GM12874 (cell line): ENCODE measurements around the gene OLFM4.

Experiments
- CTCF ChIP-seq: IDR thresholded peaks from 2 replicates; pipeline ENCODE4 v1.5.1; 2011; ENCODE audit warnings: low read depth, mild to moderate bottlenecking, control low read depth, low read length, moderate library complexity; ENCODE audit not compliant: insufficient read depth

The OLFM4 gene

GRCh38 chr13:53074114-53074513 is 45.5 kb downstream of the OLFM4 start:
- no peak for TF ChIP-seq CTCF

GRCh38 chr13:53075356-53076041 is 46.9 kb downstream of the OLFM4 start:
- no peak for TF ChIP-seq CTCF

- no peak for TF ChIP-seq CTCF
Observed at GRCh38 chr13:53079691-53080090, 51.1 kb downstream of the OLFM4 start.

- no peak for TF ChIP-seq CTCF
Observed at GRCh38 chr13:53088871-53089270, 60.3 kb downstream of the OLFM4 start.

GRCh38 chr13:53089951-53090350 is 61.3 kb downstream of the OLFM4 start:
- no peak for TF ChIP-seq CTCF

GRCh38 chr13:53090461-53090860 is 61.8 kb downstream of the OLFM4 start:
- no peak for TF ChIP-seq CTCF

GRCh38 chr13:53092931-53093330 is 64.3 kb downstream of the OLFM4 start:
- TF ChIP-seq CTCF, result no peak
